ENCODE measurements around the gene MYL10. TPM values are rescaled to one million over a fixed set of nuclear protein-coding genes. Genes with fewer than 3 reads are reported as not detected.
A peak's percentile ranks its signal among the peaks of the same experiment; 100 is the strongest.

The MYL10 gene
- polyA plus RNA-seq, 1 of the 3 experiments (the other 2 are of a cell fraction), result not detected

DNA sequence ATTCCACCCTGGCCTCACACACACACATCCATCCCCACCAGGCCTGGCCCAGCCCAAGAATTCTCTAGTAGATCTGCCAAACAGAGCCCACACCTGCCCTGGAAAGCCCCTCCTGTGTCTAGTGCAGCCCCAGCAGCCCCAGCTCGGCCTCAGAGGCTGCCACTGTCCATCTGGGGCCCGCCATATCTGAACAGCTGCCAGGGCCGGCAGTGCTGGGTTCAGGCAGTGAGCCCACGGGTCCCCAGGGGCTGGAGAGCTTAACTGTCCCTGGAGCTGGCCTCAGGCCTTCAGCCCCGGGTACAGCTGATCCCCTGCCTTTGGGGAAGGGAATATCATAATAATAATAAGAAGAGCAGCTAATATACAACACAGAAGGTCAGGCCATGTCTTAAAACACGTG, 574 bp downstream of the MYL10 start:
- Histone ChIP-seq H3K9me3 (no peaks in the 10 kb centered on the region), H3K9me2 (no peaks in the 10 kb centered on the region), H3K9ac (no peak overlapping the region), H3K27ac (ENCODE audit: low read depth in 2 of 2, low read length in 1 of 2) (no peak overlapping the region), H4K20me1 (ENCODE audit: insufficient read depth) (no peaks in the 10 kb centered on the region), H3K4me1 (ENCODE audit: control insufficient read depth in 1 of 2, insufficient read depth in 2 of 2, low read depth in 1 of 2, low read length in 1 of 2) (peaks cover 0 to 16% of the 10 kb centered on the region in 2 experiments; a peak in 3 of 4 replicates), H3K79me2 (ENCODE audit: insufficient read depth) (no peaks in the 10 kb centered on the region), H3K36me3 (replicated peaks in 1 of 2; ENCODE audit: control insufficient read depth in 1 of 2, insufficient read depth in 2 of 2, low read length in 1 of 2) (no peaks in the 10 kb centered on the region), H3K27me3 (ENCODE audit: insufficient read depth) (no peaks in the 10 kb centered on the region), H3K4me2 (no peak overlapping the region), H3K4me3 (ENCODE audit: low read depth in 2 of 2, low read length in 1 of 2) (no peak overlapping the region), H2AFZ (ENCODE audit: low read depth) (no peak overlapping the region), H3F3A (replicated peaks; ENCODE audit: insufficient read depth) (peaks cover 3% of the 10 kb centered on the region)
- TF ChIP-seq SIN3A (IDR thresholded peaks at IDR 0.05; ENCODE audit: borderline replicate concordance, low read depth, low read length), result no peak
- no peak for TF ChIP-seq RXRA (IDR thresholded peaks at IDR 0.05; ENCODE audit: borderline replicate concordance, low read depth)
- no peak for TF ChIP-seq CHD2 (IDR thresholded peaks at IDR 0.05; ENCODE audit: low read length, partially characterized antibody)
- TF ChIP-seq MEF2A (IDR thresholded peaks at IDR 0.05; ENCODE audit: borderline replicate concordance, low read depth), result no peak
- no peak for TF ChIP-seq POLR2AphosphoS5 (IDR thresholded peaks at IDR 0.05; ENCODE audit: low read depth, low read length)
- TF ChIP-seq, protein P1, sequence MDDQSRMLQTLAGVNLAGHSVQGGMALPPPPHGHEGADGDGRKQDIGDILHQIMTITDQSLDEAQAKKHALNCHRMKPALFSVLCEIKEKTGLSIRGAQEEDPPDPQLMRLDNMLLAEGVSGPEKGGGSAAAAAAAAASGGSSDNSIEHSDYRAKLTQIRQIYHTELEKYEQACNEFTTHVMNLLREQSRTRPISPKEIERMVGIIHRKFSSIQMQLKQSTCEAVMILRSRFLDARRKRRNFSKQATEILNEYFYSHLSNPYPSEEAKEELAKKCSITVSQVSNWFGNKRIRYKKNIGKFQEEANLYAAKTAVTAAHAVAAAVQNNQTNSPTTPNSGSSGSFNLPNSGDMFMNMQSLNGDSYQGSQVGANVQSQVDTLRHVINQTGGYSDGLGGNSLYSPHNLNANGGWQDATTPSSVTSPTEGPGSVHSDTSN (IDR thresholded peaks at IDR 0.05), result no peak
- TF ChIP-seq, protein P2, sequence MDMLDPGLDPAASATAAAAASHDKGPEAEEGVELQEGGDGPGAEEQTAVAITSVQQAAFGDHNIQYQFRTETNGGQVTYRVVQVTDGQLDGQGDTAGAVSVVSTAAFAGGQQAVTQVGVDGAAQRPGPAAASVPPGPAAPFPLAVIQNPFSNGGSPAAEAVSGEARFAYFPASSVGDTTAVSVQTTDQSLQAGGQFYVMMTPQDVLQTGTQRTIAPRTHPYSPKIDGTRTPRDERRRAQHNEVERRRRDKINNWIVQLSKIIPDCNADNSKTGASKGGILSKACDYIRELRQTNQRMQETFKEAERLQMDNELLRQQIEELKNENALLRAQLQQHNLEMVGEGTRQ (IDR thresholded peaks at IDR 0.05; ENCODE audit: borderline replicate concordance, low read depth, low read length), result no peak
- TF ChIP-seq, protein P3, sequence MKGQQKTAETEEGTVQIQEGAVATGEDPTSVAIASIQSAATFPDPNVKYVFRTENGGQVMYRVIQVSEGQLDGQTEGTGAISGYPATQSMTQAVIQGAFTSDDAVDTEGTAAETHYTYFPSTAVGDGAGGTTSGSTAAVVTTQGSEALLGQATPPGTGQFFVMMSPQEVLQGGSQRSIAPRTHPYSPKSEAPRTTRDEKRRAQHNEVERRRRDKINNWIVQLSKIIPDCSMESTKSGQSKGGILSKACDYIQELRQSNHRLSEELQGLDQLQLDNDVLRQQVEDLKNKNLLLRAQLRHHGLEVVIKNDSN (IDR thresholded peaks at IDR 0.05; ENCODE audit: borderline replicate concordance, low read depth), result no peak
- TF ChIP-seq TEAD4 (IDR thresholded peaks at IDR 0.05; ENCODE audit: borderline replicate concordance, insufficient read depth), result no peak
- TF ChIP-seq, protein P4, sequence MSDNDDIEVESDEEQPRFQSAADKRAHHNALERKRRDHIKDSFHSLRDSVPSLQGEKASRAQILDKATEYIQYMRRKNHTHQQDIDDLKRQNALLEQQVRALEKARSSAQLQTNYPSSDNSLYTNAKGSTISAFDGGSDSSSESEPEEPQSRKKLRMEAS (IDR thresholded peaks at IDR 0.05; ENCODE audit: low read depth), result no peak
- TF ChIP-seq RAD21 (IDR thresholded peaks at IDR 0.05; ENCODE audit: low read length), result no peak
- TF ChIP-seq, protein P5, sequence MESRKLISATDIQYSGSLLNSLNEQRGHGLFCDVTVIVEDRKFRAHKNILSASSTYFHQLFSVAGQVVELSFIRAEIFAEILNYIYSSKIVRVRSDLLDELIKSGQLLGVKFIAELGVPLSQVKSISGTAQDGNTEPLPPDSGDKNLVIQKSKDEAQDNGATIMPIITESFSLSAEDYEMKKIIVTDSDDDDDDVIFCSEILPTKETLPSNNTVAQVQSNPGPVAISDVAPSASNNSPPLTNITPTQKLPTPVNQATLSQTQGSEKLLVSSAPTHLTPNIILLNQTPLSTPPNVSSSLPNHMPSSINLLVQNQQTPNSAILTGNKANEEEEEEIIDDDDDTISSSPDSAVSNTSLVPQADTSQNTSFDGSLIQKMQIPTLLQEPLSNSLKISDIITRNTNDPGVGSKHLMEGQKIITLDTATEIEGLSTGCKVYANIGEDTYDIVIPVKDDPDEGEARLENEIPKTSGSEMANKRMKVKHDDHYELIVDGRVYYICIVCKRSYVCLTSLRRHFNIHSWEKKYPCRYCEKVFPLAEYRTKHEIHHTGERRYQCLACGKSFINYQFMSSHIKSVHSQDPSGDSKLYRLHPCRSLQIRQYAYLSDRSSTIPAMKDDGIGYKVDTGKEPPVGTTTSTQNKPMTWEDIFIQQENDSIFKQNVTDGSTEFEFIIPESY (IDR thresholded peaks at IDR 0.05; ENCODE audit: borderline replicate concordance, low read depth), result no peak
- TF ChIP-seq EP300 (IDR thresholded peaks at IDR 0.05; ENCODE audit: borderline replicate concordance in 1 of 2, low read depth in 1 of 2, low read length in 1 of 2), result no peak
- TF ChIP-seq TAF1 (IDR thresholded peaks at IDR 0.05; ENCODE audit: borderline replicate concordance, low read depth, low read length), result no peak
- no peak for TF ChIP-seq FOSL2 (IDR thresholded peaks at IDR 0.05; ENCODE audit: borderline replicate concordance, low read depth)
- no peak for TF ChIP-seq RFX5 (IDR thresholded peaks at IDR 0.05; ENCODE audit: low read length)
- TF ChIP-seq GABPA (IDR thresholded peaks at IDR 0.05; ENCODE audit: low read depth), result no peak
- TF ChIP-seq NFIC (IDR thresholded peaks at IDR 0.05; ENCODE audit: borderline replicate concordance), result no peak
- TF ChIP-seq FOXM1 (IDR thresholded peaks at IDR 0.05; ENCODE audit: low read depth), result no peak
- ChIA-PET CTCF (no interaction called here), POLR2A (no interaction called here)
- 85% methylated on average over 4 of the region's 6 CpGs for WGBS (ENCODE audit: low lambda C conversion rate)
- peak; percentile 41 for DNase-seq
